DOHH2 (cell line): ENCODE results near the gene PTPN4.

Source experiments
- EZH2phosphoT487 ChIP-seq: fragments of 200-600 bp; sonication (generic); IDR thresholded peaks from 2 replicates; pipeline ENCODE4 v1.6.1; 2017; ENCODE audit warnings: borderline replicate concordance, mild to moderate bottlenecking, antibody characterized with exemption, low read length, moderate library complexity, mixed read lengths
- TF ChIP-seq, protein P1 (sequence below): fragments of 200-600 bp; sonication (generic); IDR thresholded peaks from one replicate; pipeline ENCODE4 v1.5.1; 2014; ENCODE audit warnings: antibody characterized with exemption, mild to moderate bottlenecking, low read depth, low read length; ENCODE audit not compliant: poor library complexity, severe bottlenecking

DNA sequence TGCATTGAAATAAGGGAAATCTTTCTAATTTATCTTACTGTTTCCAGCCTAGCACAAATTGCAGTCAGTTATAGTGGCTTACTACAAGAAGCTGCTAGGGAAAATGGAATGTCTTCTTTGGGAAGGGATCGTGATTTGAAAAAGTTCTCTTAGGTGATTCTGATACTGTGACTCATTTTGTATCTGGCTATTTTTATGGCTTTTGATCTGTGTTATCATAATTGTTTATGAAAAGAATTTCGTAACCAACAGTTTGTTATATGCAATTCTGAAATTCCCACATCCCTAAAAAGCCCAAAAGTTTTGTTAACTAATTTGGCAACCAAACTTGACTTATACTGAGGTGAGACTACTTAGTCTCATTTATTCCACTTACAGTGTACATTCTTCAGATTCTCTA is 12.4 kb downstream of the PTPN4 start:
- TF ChIP-seq, protein P1, sequence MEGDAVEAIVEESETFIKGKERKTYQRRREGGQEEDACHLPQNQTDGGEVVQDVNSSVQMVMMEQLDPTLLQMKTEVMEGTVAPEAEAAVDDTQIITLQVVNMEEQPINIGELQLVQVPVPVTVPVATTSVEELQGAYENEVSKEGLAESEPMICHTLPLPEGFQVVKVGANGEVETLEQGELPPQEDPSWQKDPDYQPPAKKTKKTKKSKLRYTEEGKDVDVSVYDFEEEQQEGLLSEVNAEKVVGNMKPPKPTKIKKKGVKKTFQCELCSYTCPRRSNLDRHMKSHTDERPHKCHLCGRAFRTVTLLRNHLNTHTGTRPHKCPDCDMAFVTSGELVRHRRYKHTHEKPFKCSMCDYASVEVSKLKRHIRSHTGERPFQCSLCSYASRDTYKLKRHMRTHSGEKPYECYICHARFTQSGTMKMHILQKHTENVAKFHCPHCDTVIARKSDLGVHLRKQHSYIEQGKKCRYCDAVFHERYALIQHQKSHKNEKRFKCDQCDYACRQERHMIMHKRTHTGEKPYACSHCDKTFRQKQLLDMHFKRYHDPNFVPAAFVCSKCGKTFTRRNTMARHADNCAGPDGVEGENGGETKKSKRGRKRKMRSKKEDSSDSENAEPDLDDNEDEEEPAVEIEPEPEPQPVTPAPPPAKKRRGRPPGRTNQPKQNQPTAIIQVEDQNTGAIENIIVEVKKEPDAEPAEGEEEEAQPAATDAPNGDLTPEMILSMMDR: no peak
- no peak for TF ChIP-seq EZH2phosphoT487
